ENCODE data around the gene IDI1. TPM values are rescaled to one million over a fixed set of nuclear protein-coding genes. Genes with fewer than 3 reads are reported as not detected.
A peak's percentile ranks its signal among the peaks of the same experiment; 100 is the strongest.

IDI1 gene
- total RNA-seq, 1 experiment from 2014 or later: 44.7 TPM

GRCh38 chr10:1057106-1057657, 8.3 kb upstream of the IDI1 start:
- Mint-ChIP-seq H3K36me3 (ENCODE audit: insufficient read depth in 1 of 3, low read depth in 3 of 3) (peaks cover 9 to 29% (median 24%) of the 10 kb centered on the region in 3 experiments), H3K4me1 (peaks cover 22 to 23% of the 10 kb centered on the region in 2 experiments), H3K27me3 (ENCODE audit: low read depth) (no peaks in the 10 kb centered on the region), H3K4me3 (peak overlapping the region; percentile 97 to 99), H3K9me3 (no peaks in the 10 kb centered on the region; a peak in 1 of 5 replicates), H3K27ac (peak overlapping the region; percentile 65 to 96 (median 70); a peak in 6 of 7 replicates)
- TF ChIP-seq CTCF (conservative IDR thresholded peaks at IDR 0.05): no peak
- no CpG with 5 or more reads among the region's 26 CpGs for WGBS (ENCODE audit: extremely low coverage, insufficient read length, low lambda C conversion rate)
- Histone ChIP-seq H4K91ac (ENCODE audit: insufficient read length, low read depth, low read length) (no peak overlapping the region), H3K23ac (ENCODE audit: insufficient read length, low read depth, low read length) (no peak overlapping the region), H2BK20ac (ENCODE audit: low read depth, low read length, poor library complexity, severe bottlenecking) (no peak overlapping the region), H3K14ac (ENCODE audit: insufficient read depth, low read length) (0 out of 2 replicates have a peak overlapping the region, but pooled peaks have one; percentile 20), H2AK5ac (ENCODE audit: insufficient read length, low read length) (no peak overlapping the region), H2AFZ (ENCODE audit: low read length) (no peak overlapping the region), H3K4ac (ENCODE audit: low read depth, low read length) (no peak overlapping the region), H3K27me3 (ENCODE audit: insufficient read depth, low read length) (no peaks in the 10 kb centered on the region), H3K9me3 (ENCODE audit: control insufficient read depth, low read depth, low read length) (no peaks in the 10 kb centered on the region), H3K56ac (ENCODE audit: insufficient read length, low read depth, low read length) (no peak overlapping the region), H3K18ac (ENCODE audit: insufficient read length, low read depth, low read length) (no peak overlapping the region), H3K23me2 (ENCODE audit: insufficient read length, low read depth, low read length, poor library complexity, severe bottlenecking) (no peaks in the 10 kb centered on the region), H3K79me2 (ENCODE audit: insufficient read depth, low read length) (peaks cover 22% of the 10 kb centered on the region; the same call in 1 of the 2 replicates), H3K27ac (ENCODE audit: insufficient read length, low read depth, low read length) (no peak overlapping the region), H3K4me2 (ENCODE audit: insufficient read depth, insufficient read length, low read length) (peak overlapping the region; percentile 84), H4K20me1 (ENCODE audit: control insufficient read depth, insufficient read depth, insufficient read length) (no peaks in the 10 kb centered on the region), H3K4me1 (ENCODE audit: insufficient read depth, low read length) (no peaks in the 10 kb centered on the region), H2BK15ac (ENCODE audit: low read depth, low read length) (no peak overlapping the region; the same call in 1 of the 2 replicates), H3T11ph (ENCODE audit: low read length) (no peak overlapping the region), H2BK12ac (ENCODE audit: insufficient read length, low read depth, low read length) (no peak overlapping the region), H3K9ac (ENCODE audit: extremely low read depth, insufficient read length, low read length) (peak overlapping the region; percentile 81), H2BK5ac (ENCODE audit: insufficient read length, low read length) (no peak overlapping the region), H4K5ac (ENCODE audit: insufficient read length, low read depth, low read length) (no peak overlapping the region), H4K8ac (replicated peaks; ENCODE audit: insufficient read length, low read depth, low read length) (no peak overlapping the region), H3K79me1 (ENCODE audit: insufficient read depth, low read depth, low read length, poor library complexity, severe bottlenecking) (peaks cover 10% of the 10 kb centered on the region), H2BK120ac (ENCODE audit: low read depth, low read length, poor library complexity, severe bottlenecking) (no peak overlapping the region)
- DNase-seq: no peak

All from H9 (cell line).